ENCODE measurements around the gene NDUFA6. TPM values are rescaled to one million over a fixed set of nuclear protein-coding genes. Genes with fewer than 3 reads are reported as not detected.

The NDUFA6 gene
- total RNA-seq, 1 experiment from 2014 or later, result 92.2 TPM

GRCh38 chr22:42050641-42051180, 39.9 kb downstream of the NDUFA6 start:
- H3K36me3 ChIP-seq (ENCODE audit: control insufficient read depth, insufficient read depth, low read length), result no peaks in the 10 kb centered on the region
- no peak for TF ChIP-seq REST (IDR thresholded peaks at IDR 0.05; ENCODE audit: insufficient read depth in 1 of 2, low read depth in 2 of 2, low read length in 1 of 2)
- no peak for TF ChIP-seq POLR2AphosphoS5 (IDR thresholded peaks at IDR 0.05; ENCODE audit: low read depth, low read length)
- no peak for TF ChIP-seq SIN3A (IDR thresholded peaks at IDR 0.05; ENCODE audit: borderline replicate concordance, insufficient read depth, low read depth, low read length)
- TF ChIP-seq TCF7L2 (IDR thresholded peaks at IDR 0.05; ENCODE audit: low read depth, low read length), result no peak
- TF ChIP-seq CTCF (IDR thresholded peaks at IDR 0.05), result no peak
- no peak overlapping the region for H3K27ac ChIP-seq (ENCODE audit: low read length)
- no peaks in the 10 kb centered on the region for H3K4me1 ChIP-seq (ENCODE audit: control insufficient read depth, insufficient read depth, low read length)
- no TSS peak for BruUV-seq (replicated peaks)
- no peak overlapping the region for H3K4me3 ChIP-seq (ENCODE audit: low read depth in 2 of 2, low read length in 2 of 2)
- H3K27me3 ChIP-seq (ENCODE audit: control insufficient read depth, insufficient read depth, low read length), result no peaks in the 10 kb centered on the region
- DNase-seq (ENCODE audit: low read depth, low spot score) (no peak), ATAC-seq (no peak)
- POLR2A ChIA-PET, result no interaction called here
- H3K9me3 ChIP-seq (ENCODE audit: control insufficient read depth, insufficient read depth, low read depth, low read length), result no peaks in the 10 kb centered on the region
- CTCF ChIA-PET, result interaction anchor here (0.7 kb wide), 1 partner anchor 18 kb away, joined by 3 read pairs; no protein-coding TSS in a partner anchor
- in situ Hi-C loops (cut with HindIII; ENCODE audit: low pct_unique_long_range_greater_than_20kb, low sequenced_read_pairs), result no loop called here
- intact Hi-C loops (cut with micrococcal nuclease; ENCODE audit: unreplicated experiment), result no loop called here

- no peak for TF ChIP-seq REST (IDR thresholded peaks at IDR 0.05; ENCODE audit: insufficient read depth in 1 of 2, low read depth in 2 of 2, low read length in 1 of 2)
- TF ChIP-seq CTCF (IDR thresholded peaks at IDR 0.05), result no peak
- no peak for TF ChIP-seq TCF7L2 (IDR thresholded peaks at IDR 0.05; ENCODE audit: low read depth, low read length)
- TF ChIP-seq SIN3A (IDR thresholded peaks at IDR 0.05; ENCODE audit: borderline replicate concordance, insufficient read depth, low read depth, low read length), result no peak
- no peak for TF ChIP-seq POLR2AphosphoS5 (IDR thresholded peaks at IDR 0.05; ENCODE audit: low read depth, low read length)
- no peak overlapping the region for H3K4me3 ChIP-seq (ENCODE audit: low read depth in 2 of 2, low read length in 2 of 2)
- no peaks in the 10 kb centered on the region for H3K36me3 ChIP-seq (ENCODE audit: control insufficient read depth, insufficient read depth, low read length)
- ChIA-PET CTCF (interaction anchor here (0.7 kb wide), 1 partner anchor 95 kb away, joined by 3 read pairs; the partner anchor contains the start of gene CENPM), POLR2A (no interaction called here)
- H3K27ac ChIP-seq (ENCODE audit: low read length), result no peak overlapping the region
- in situ Hi-C loops (cut with HindIII; ENCODE audit: low pct_unique_long_range_greater_than_20kb, low sequenced_read_pairs) (no loop called here), intact Hi-C loops (cut with micrococcal nuclease; ENCODE audit: unreplicated experiment) (no loop called here)
- ATAC-seq, result no peak
- no peak for DNase-seq (ENCODE audit: low read depth, low spot score)
- H3K4me1 ChIP-seq (ENCODE audit: control insufficient read depth, insufficient read depth, low read length), result no peaks in the 10 kb centered on the region
- 0 out of 2 replicates have a peak, but pooled peaks cover 4% of the 10 kb centered on the region for H3K9me3 ChIP-seq (ENCODE audit: control insufficient read depth, insufficient read depth, low read depth, low read length)
- H3K27me3 ChIP-seq (ENCODE audit: control insufficient read depth, insufficient read depth, low read length), result no peaks in the 10 kb centered on the region
- BruUV-seq (replicated peaks), result no TSS peak
Observed at GRCh38 chr22:42041784-42042183, 48.8 kb downstream of the NDUFA6 start.

Data from Panc1 (cell line).